Ishikawa (cell line): Measurements from ENCODE around the gene OR2AJ1.

ENCODE experiments used
- CEBPB ChIP-seq: IDR thresholded peaks from 2 replicates; pipeline ENCODE4 v1.6.1; 2012
- CREB1 ChIP-seq: IDR thresholded peaks from 2 replicates; pipeline ENCODE4 v1.6.1; 2012; ENCODE audit warnings: low read depth
- EGR1 ChIP-seq: IDR thresholded peaks from 2 replicates; pipeline ENCODE4 v1.6.1; 2012
- EP300 ChIP-seq: IDR thresholded peaks from 2 replicates; pipeline ENCODE4 v1.6.1; 2012; ENCODE audit warnings: borderline replicate concordance
- FOXM1 ChIP-seq: IDR thresholded peaks from 2 replicates; pipeline ENCODE4 v1.6.1; 2012; ENCODE audit warnings: low read depth, borderline replicate concordance
- NFIC ChIP-seq: IDR thresholded peaks from 2 replicates; pipeline ENCODE4 v1.6.1; 2012
- RAD21 ChIP-seq: IDR thresholded peaks from 2 replicates; pipeline ENCODE4 v1.6.1; 2012; ENCODE audit warnings: low read depth
- REST ChIP-seq: IDR thresholded peaks from 2 replicates; pipeline ENCODE4 v1.6.1; 2012; ENCODE audit warnings: low read depth, mild to moderate bottlenecking
- TAF1 ChIP-seq: IDR thresholded peaks from 2 replicates; pipeline ENCODE4 v1.6.1; 2012; ENCODE audit warnings: low read depth, mild to moderate bottlenecking
- TCF12 ChIP-seq: IDR thresholded peaks from 2 replicates; pipeline ENCODE4 v1.6.1; 2012; ENCODE audit warnings: low read depth
- TEAD4 ChIP-seq: IDR thresholded peaks from 2 replicates; pipeline ENCODE4 v1.6.1; 2012
- USF1 ChIP-seq: IDR thresholded peaks from 2 replicates; pipeline ENCODE4 v1.6.1; 2012
- YY1 ChIP-seq: IDR thresholded peaks from 2 replicates; pipeline ENCODE4 v1.6.1; 2012; ENCODE audit warnings: low read depth
- ZBTB7A ChIP-seq: IDR thresholded peaks from 2 replicates; pipeline ENCODE4 v1.6.1; 2012; ENCODE audit warnings: low read depth
- TF ChIP-seq, protein P1 (sequence below): IDR thresholded peaks from 2 replicates; pipeline ENCODE4 v1.6.1; 2012

The OR2AJ1 gene

GRCh38 chr1:247895976-247896375 is 28.7 kb upstream of the OR2AJ1 start:
- TF ChIP-seq YY1 (no peak), EP300 (no peak), CEBPB (no peak), ZBTB7A (no peak), USF1 (no peak), RAD21 (no peak)

DNA sequence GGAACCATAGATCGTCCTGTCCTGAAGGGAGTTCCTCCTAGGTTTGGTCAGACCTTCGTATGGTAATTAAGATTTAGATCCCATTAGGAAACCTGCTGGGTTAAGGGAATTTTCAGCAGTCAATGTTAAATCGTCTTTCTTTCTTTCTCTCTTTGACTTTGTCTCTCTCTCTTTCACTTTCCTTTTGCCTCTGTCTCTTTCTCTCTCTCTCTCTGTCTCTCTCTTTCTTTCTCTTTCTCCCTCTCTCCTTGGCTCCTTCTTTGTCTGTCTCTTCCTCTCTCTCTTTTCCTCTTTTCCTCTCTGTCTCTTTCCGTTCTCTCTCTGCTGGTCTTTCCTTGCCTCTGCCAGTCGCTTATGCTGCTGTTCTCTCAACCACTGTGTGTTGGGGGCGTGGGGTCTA is 20.6 kb upstream of the OR2AJ1 start:
- no peak for TF ChIP-seq ZBTB7A
- no peak for TF ChIP-seq TCF12
- no peak for TF ChIP-seq CREB1
- TF ChIP-seq RAD21, result no peak
- TF ChIP-seq FOXM1, result no peak
- TF ChIP-seq EP300, result no peak
- TF ChIP-seq TEAD4, result no peak
- TF ChIP-seq CEBPB, result no peak
- no peak for TF ChIP-seq TAF1
- TF ChIP-seq REST, result no peak
- TF ChIP-seq YY1, result no peak
- TF ChIP-seq, protein P1, sequence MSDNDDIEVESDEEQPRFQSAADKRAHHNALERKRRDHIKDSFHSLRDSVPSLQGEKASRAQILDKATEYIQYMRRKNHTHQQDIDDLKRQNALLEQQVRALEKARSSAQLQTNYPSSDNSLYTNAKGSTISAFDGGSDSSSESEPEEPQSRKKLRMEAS, result no peak
- TF ChIP-seq NFIC, result no peak
- no peak for TF ChIP-seq EGR1
- no peak for TF ChIP-seq USF1

GRCh38 chr1:247905181-247905580 is 19.5 kb upstream of the OR2AJ1 start:
- TF ChIP-seq TEAD4 (no peak), REST (no peak), CREB1 (no peak), CEBPB (no peak), TAF1 (no peak), ZBTB7A (no peak), EGR1 (no peak), TCF12 (no peak), EP300 (no peak), FOXM1 (no peak), NFIC (no peak), YY1 (no peak), USF1 (no peak)
- TF ChIP-seq, protein P1, result no peak

DNA sequence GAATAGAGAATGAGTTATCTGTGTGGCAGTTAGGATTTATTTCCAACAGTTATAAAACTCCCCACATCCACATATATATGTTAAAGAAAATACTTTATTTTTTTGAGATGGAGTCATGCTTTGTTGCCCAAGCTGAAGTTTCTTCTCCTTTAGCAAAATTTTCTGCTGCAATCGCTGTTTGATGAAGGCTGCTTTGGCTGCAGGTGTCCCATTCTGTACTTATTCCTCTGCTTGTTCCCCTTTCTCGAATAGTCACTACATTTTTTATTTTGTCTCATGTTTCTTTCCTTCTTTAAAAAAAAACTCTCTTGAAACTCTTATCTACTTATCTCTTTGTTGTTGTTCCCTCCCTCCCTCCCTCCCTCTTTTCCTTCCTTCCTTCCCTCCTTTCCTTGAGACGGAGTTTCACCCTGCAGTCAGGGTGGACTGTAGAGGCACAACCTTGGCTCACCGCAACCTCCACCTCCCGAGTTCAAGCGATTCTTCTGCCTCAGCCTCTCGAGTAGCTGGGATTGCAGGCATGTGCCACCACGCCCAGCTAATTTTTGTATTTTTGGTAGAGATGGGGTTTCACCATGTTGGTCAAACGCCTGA is 18.7 kb upstream of the OR2AJ1 start:
- TF ChIP-seq USF1, result no peak

DNA sequence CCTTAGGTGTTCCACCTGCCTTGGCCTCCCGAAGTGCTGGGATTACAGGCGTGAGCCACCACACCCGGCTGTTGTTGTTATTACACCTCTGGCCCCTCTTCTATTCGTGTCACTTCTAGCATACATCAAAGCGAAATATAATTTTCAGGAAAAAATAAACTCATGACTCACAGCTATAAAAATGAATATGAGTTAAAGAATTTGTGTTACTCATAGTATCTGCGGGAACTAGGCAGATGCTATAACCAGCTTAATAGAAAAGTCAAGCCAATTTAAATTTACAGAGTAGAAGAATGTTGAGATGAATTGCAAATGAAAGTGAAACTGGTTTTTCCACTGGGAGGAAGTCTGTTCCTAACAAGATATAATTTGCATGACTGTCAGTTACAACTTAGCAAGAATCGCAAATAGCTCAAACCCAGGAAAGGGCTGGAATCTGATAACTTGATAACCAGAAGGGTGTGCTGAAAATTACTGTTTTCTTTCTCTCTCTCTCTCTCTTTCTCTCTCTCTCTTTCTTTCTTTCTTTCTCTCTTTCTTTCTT is 18.1 kb upstream of the OR2AJ1 start:
- TF ChIP-seq TCF12 (no peak), REST (no peak), TEAD4 (no peak), YY1 (no peak), ZBTB7A (no peak), NFIC (no peak), RAD21 (no peak), FOXM1 (no peak), USF1 (no peak), CEBPB (no peak), TAF1 (no peak), EGR1 (no peak), CREB1 (no peak), EP300 (no peak)
- TF ChIP-seq, protein P1, result no peak
